ENCODE results near the gene TNNT3.

Gene TNNT3

DNA sequence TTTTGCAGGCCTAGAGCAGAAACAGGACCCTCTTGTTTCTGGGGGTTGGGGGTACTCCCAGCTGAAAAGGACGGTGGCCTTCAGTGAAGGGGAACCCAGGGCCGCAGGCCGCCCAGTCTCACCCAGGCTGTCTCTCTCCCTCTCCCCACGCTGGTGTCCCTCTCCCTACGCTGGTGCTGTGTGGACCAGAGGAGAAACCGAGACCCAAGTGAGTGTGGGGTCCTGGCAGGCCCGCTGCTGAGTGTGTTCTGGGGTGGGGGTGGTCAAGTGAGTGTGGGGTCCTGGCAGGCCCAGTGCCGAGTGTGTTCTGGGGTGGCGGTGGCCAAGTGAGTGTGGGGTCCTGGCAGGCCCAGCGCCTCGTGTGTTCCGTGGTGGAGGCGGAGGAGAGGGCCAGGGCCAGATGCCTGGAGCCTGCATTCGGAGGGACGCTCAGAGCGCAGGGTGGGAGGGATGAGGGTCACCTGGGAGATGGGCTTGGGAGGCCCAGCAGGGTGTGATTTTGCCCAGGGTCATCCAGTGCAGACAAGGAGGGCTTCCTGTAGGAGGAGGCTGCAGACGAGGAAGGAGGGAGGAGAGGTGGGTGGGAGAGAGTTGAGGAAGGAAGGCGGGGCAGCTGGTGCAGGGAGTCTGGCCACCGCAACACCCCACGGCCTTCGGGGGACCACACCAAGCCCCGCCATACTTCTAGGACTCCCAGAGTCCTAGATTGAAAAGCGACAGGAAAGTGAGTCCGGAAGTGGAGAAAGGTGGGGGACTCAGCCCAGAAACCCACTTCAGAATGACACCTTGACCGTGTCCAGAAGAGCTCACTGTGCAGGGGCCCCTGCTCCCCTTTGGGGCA lies 10.3 kb downstream of the TNNT3 start:
- CTCF ChIA-PET: no interaction called here
- no peak for DNase-seq (ENCODE audit: low spot score)
- H3K27ac ChIP-seq: no peak overlapping the region
- POLR2A ChIA-PET (ENCODE audit: low non-redundant PET): no interaction called here
- TF ChIP-seq, protein P1, sequence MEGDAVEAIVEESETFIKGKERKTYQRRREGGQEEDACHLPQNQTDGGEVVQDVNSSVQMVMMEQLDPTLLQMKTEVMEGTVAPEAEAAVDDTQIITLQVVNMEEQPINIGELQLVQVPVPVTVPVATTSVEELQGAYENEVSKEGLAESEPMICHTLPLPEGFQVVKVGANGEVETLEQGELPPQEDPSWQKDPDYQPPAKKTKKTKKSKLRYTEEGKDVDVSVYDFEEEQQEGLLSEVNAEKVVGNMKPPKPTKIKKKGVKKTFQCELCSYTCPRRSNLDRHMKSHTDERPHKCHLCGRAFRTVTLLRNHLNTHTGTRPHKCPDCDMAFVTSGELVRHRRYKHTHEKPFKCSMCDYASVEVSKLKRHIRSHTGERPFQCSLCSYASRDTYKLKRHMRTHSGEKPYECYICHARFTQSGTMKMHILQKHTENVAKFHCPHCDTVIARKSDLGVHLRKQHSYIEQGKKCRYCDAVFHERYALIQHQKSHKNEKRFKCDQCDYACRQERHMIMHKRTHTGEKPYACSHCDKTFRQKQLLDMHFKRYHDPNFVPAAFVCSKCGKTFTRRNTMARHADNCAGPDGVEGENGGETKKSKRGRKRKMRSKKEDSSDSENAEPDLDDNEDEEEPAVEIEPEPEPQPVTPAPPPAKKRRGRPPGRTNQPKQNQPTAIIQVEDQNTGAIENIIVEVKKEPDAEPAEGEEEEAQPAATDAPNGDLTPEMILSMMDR (conservative IDR thresholded peaks at IDR 0.05; ENCODE audit: low read depth): no peak

DNA sequence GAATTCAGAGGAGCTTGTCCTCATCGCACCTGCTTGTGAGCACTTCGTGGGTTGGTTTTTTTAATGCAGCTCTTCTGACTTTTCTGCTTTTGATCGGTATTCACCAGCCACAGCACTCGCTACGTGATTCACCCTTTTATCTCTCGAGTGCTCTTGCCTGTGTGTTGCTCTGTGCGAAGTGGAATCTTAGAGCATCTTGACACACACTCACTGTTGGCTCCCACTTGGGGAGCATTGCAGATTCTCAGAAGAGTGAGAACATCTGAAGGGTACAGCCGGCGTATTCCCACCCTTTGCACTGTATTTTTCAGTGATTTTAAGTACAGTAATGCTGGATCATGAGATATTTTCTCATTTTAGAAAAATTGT lies 10.9 kb downstream of the TNNT3 start:
- ChIA-PET CTCF (no interaction called here), POLR2A (ENCODE audit: low non-redundant PET) (no interaction called here)
- no peak for DNase-seq (ENCODE audit: low spot score)
- TF ChIP-seq, protein P1 (conservative IDR thresholded peaks at IDR 0.05; ENCODE audit: low read depth): no peak
- no peak overlapping the region for H3K27ac ChIP-seq

DNA sequence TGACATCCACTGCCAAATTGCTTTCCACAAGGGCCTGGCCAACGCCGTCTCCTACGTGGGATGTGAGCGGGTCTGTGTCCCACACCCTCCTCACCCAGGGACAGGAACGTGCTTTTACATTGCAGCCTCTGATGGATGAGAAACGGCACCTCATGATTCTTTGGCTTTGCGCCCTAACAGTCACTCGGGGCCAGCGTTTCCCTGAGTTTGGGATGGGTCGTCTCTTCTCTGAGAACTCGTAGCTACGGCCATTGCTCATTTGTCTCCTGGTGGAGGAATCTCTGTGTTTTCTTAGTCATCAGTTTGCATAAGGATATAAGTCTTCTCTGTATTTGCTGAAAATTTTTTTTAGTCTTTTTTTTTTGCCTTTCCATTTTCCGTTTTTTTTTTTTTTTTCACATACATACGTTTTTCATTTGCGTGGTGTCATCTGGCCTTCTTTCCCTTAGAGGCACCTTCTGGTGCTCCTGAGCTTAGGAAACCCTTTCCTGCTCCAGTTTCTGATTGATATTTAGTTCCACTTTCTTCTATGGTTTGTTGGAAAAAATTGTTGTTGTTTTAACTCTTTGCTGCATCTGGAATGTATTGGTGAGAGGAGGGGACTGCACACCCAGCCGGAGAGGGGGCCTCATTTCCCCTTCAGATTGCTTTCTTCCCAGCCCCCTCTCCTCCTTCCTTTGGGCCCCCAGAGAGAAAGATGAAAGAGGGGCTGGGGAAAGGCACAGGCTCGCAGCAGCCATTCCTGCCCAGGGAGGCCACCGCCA lies 12.0 kb downstream of the TNNT3 start:
- no peak for DNase-seq (ENCODE audit: low spot score)
- CTCF ChIA-PET: interaction anchor here (0.6 kb wide), 1 partner anchor 344 kb away, joined by 6 read pairs; no protein-coding TSS in a partner anchor
- TF ChIP-seq, protein P1 (conservative IDR thresholded peaks at IDR 0.05; ENCODE audit: low read depth): no peak
- POLR2A ChIA-PET (ENCODE audit: low non-redundant PET): no interaction called here
- H3K27ac ChIP-seq: no peak overlapping the region

DNA sequence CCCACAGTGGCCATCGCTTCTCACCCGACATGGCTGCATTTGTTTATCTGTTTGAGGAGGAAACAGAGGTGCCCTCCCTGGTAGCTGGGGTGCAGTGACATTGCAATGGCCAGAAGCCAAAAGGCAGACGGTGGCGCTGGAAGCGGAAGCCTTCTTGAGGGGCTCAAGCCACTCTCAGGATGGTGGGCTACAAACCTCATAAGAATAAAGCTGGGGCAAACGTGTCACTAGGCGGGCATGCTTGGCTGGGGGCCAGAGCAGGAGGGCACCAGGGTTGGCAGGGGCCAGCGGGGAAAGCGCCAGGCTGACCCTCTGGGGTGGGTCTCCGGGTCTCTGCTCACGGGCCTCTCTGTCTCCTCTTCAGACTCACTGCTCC lies 12.6 kb downstream of the TNNT3 start:
- TF ChIP-seq, protein P1 (conservative IDR thresholded peaks at IDR 0.05; ENCODE audit: low read depth): no peak
- no peak overlapping the region for H3K27ac ChIP-seq
- CTCF ChIA-PET: interaction anchor here (0.6 kb wide), 1 partner anchor 345 kb away, joined by 6 read pairs; no protein-coding TSS in a partner anchor
- POLR2A ChIA-PET (ENCODE audit: low non-redundant PET): no interaction called here
- DNase-seq (ENCODE audit: low spot score): no peak

DNA sequence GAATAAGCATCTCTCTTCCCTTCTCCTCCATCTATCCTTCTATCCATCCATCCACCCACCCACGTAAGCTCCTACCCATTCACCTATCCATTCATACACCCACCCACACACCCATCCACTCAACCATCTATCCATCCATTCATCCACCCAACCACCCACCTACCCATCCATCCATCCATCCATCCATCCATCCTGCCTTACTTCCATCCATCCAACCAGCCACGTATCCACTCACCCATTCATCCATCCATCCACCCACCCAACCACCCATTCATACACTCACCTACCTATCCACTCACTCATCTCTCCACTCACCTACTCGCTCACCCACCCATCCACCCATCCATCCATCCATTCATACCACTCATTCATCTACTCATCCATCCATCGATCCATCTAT lies 13.2 kb downstream of the TNNT3 start:
- POLR2A ChIA-PET (ENCODE audit: low non-redundant PET): no interaction called here
- TF ChIP-seq, protein P1 (conservative IDR thresholded peaks at IDR 0.05; ENCODE audit: low read depth): no peak
- no peak for DNase-seq (ENCODE audit: low spot score)
- H3K27ac ChIP-seq: no peak overlapping the region
- CTCF ChIA-PET: no interaction called here

DNA sequence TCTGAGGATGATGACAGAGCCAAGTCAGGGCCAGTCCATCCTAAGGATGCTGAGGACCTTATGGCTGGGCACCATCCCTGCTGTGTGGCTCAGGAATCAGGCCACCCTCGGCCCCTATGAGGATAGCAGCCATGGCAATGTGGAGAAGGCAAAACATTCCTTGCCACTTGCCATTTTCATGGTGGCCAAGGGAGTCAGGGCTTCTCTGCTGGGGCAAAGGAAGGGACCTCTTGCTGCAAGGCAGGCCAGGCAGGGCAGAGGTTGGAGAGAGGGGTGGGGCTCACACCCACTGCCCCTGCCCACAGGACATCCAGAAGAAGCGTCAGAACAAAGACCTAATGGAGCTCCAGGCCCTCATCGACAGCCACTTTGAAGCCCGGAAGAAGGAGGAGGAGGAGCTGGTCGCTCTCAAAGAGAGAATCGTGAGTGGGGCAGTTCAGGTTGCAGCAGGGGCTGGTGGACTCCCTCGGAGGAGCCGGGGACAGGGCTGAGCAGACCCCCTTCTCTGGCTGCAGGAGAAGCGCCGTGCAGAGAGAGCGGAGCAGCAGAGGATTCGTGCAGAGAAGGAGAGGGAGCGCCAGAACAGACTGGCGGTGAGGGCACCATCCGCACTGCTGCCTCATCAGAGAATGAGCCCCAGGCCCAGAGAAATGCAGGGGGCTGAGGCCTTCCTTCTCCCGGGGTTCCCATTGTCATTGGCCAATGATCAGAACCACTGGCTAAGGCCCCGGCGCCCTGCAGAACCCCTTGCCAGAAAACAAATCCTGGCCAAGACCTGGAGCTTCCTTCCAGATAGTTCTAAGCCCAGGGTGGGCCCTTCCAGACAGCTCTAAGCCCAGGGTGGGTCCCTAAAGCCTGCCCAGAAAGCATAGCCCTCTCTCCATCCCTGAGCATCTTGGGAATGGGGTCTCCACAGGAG lies 14.2 kb downstream of the TNNT3 start:
- ChIA-PET CTCF (interaction anchor here (0.7 kb wide), 1 partner anchor 232 kb away, joined by 3 read pairs; no protein-coding TSS in a partner anchor), POLR2A (ENCODE audit: low non-redundant PET) (no interaction called here)
- TF ChIP-seq, protein P1 (conservative IDR thresholded peaks at IDR 0.05; ENCODE audit: low read depth): no peak
- no peak overlapping the region for H3K27ac ChIP-seq
- DNase-seq (ENCODE audit: low spot score): no peak
